ENCODE measurements around the gene VRK2. TPM values are rescaled to one million over a fixed set of nuclear protein-coding genes. Genes with fewer than 3 reads are reported as not detected.

Gene VRK2
- total and polyA plus RNA-seq, 2 donors: 17.6 to 19.5 TPM

DNA sequence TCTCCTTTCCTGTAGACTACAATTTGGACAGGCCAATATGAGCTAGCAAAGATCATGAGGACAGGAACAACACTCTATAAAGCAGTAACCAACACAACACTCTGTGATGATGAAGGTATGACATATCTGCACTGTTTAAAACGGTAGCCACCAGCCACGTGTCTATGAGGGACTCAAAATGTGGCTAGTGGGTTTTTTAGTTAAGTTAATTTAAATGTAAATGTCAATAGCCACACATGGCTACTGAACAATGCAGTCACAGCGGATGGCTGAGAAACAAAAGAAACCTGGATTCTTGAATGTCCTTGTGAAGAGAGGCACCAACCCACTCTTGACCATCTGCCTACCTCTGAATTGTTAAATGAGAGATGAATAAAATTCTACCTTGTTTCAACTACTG, 160.6 kb downstream of the VRK2 start:
- WGBS: 96% methylated on average over 3 of the region's 3 CpGs
- no peak overlapping the region for H3K27ac ChIP-seq (ENCODE audit: low read depth in 1 of 2, low read length in 1 of 2)
- DNase-seq (ENCODE audit: low read depth in 6 of 9, low spot score in 9 of 9): no peak
- H3K27me3 ChIP-seq (ENCODE audit: control insufficient read depth in 2 of 2, insufficient read depth in 1 of 2, low read length in 1 of 2): no peaks in the 10 kb centered on the region
- peaks cover 0 to 8% of the 10 kb centered on the region in 2 donors for H3K9me3 ChIP-seq (ENCODE audit: control insufficient read depth in 2 of 2, insufficient read depth in 1 of 2, low read length in 1 of 2)
- peaks cover 4 to 5% of the 10 kb centered on the region in 2 donors for H3K36me3 ChIP-seq (ENCODE audit: control insufficient read depth in 2 of 2, insufficient read depth in 2 of 2, low read length in 1 of 2)
- no peak overlapping the region for H3K4me3 ChIP-seq (ENCODE audit: low read length in 2 of 2)
- H3K4me1 ChIP-seq (ENCODE audit: control insufficient read depth in 2 of 2, insufficient read depth in 2 of 2, low read length in 2 of 2): no peaks in the 10 kb centered on the region

Other genes with a start within 250 kb of the VRK2 start
- 26.9 TPM for gene FANCL, start 194.5 kb downstream of the VRK2 start, total RNA-seq
- gene FANCL, start 194.5 kb downstream of the VRK2 start, polyA plus RNA-seq: 29.4 TPM

All from thymus (tissue), 11 donors.